IMR-90 (cell line): Measurements from ENCODE around the gene EIF2A. TPM values are rescaled to one million over a fixed set of nuclear protein-coding genes. Genes with fewer than 3 reads are reported as not detected.

Experiments
- ATAC-seq: fragments of 200-7000 bp; cut with Tn5 transposase; 2 replicates; pipeline ENCODE4 v1.9.1; 2020; ENCODE audit warnings: low read depth, mild to moderate bottlenecking, moderate library complexity
- BruUV-seq: library from RNA; stranded (reverse); fragments of 400-500 nt; replicated peaks from 2 replicates; lab custom pipeline; 2021; lab: Mats Ljungman, UMichigan
- CTCF ChIA-PET: fragments of 300-600 bp; formaldehyde crosslinking; extraction: SDS; loops from one replicate; lab custom pipeline; 2021; ENCODE audit warnings: antibody characterized with exemption; lab: Yijun Ruan, JAX
- POLR2A ChIA-PET: fragments of 300-600 bp; sonication (Branson Sonifier 250); formaldehyde crosslinking; loops from one replicate; lab custom pipeline; 2022; ENCODE audit warnings: antibody characterized with exemption; ENCODE audit not compliant: unreplicated experiment; lab: Charles Lee
- DNase-seq: peaks from one replicate; pipeline ENCODE4 v3.0.0; 2013
- H2AFZ ChIP-seq: replicated peaks from 2 replicates; pipeline ENCODE3; 2013; ENCODE audit warnings: low read length, mild to moderate bottlenecking; ENCODE audit not compliant: poor library complexity
- H2AK5ac ChIP-seq: 2 replicates; pipeline ENCODE4 v1.6.1; 2013; ENCODE audit warnings: low read depth, low read length, inconsistent platforms
- H2AK9ac ChIP-seq: replicated peaks from 2 replicates; pipeline ENCODE3; 2013; ENCODE audit warnings: mild to moderate bottlenecking, low read depth, low read length, moderate library complexity; ENCODE audit not compliant: poor library complexity
- H2BK120ac ChIP-seq: 2 replicates; pipeline ENCODE4 v1.6.1; 2013; ENCODE audit warnings: low read depth, low read length, inconsistent platforms
- H2BK15ac ChIP-seq: 3 replicates; pipeline ENCODE4 v1.6.1; 2013; ENCODE audit warnings: low read depth, low read length, inconsistent platforms
- H2BK20ac ChIP-seq: 2 replicates; pipeline ENCODE4 v1.6.1; 2013; ENCODE audit warnings: low read depth, mild to moderate bottlenecking, inconsistent platforms, low read length, moderate library complexity
- H2BK5ac ChIP-seq: 2 replicates; pipeline ENCODE4 v1.6.1; 2013; ENCODE audit warnings: mild to moderate bottlenecking, low read depth, low read length, inconsistent platforms; ENCODE audit not compliant: poor library complexity, severe bottlenecking
- H3K14ac ChIP-seq: replicated peaks from 2 replicates; pipeline ENCODE4 v1.6.1; 2013; ENCODE audit warnings: low read depth, low read length, inconsistent platforms
- H3K18ac ChIP-seq: 2 replicates; pipeline ENCODE4 v1.6.1; 2013; ENCODE audit warnings: low read depth, low read length, control low read depth
- H3K23ac ChIP-seq: 2 replicates; pipeline ENCODE4 v1.6.1; 2013; ENCODE audit warnings: low read depth, low read length, inconsistent platforms
- H3K27ac ChIP-seq: 2 replicates; pipeline ENCODE4 v1.5.1; 2013; ENCODE audit warnings: mild to moderate bottlenecking, control low read depth, low read length; ENCODE audit not compliant: insufficient read depth
- H3K27me3 ChIP-seq: 2 replicates; pipeline ENCODE4 v1.6.1; 2013; ENCODE audit warnings: low read length; ENCODE audit not compliant: control insufficient read depth, insufficient read depth
- H3K36me3 ChIP-seq: 2 replicates; pipeline ENCODE4 v1.6.1; 2013; ENCODE audit warnings: low read length, mixed read lengths; ENCODE audit not compliant: control insufficient read depth, insufficient read depth
- H3K4ac ChIP-seq: 2 replicates; pipeline ENCODE4 v1.6.1; 2013; ENCODE audit warnings: low read depth, low read length, inconsistent platforms
- H3K4me1 ChIP-seq: 2 replicates; pipeline ENCODE4 v1.6.1; 2013; ENCODE audit warnings: low read length, mixed read lengths; ENCODE audit not compliant: control insufficient read depth, insufficient read depth
- H3K4me2 ChIP-seq: 2 replicates; pipeline ENCODE4 v1.6.1; 2013; ENCODE audit warnings: low read depth, mild to moderate bottlenecking, control low read depth, low read length, moderate library complexity
- H3K4me3 ChIP-seq: 2 replicates; pipeline ENCODE4 v1.5.1; 2013; ENCODE audit warnings: low read depth, mild to moderate bottlenecking, control low read depth, low read length, moderate library complexity; ENCODE audit not compliant: insufficient read depth
- H3K56ac ChIP-seq: 2 replicates; pipeline ENCODE4 v1.6.1; 2013; ENCODE audit warnings: low read length, inconsistent platforms; ENCODE audit not compliant: insufficient read depth; ENCODE audit errors: extremely low read depth
- H3K79me1 ChIP-seq, 2 experiments: 2 replicates each; pipeline ENCODE4 v1.6.1; 2013; ENCODE audit warnings: low read length in 2 of 2, inconsistent platforms in 1 of 2, low read depth in 1 of 2
- H3K9ac ChIP-seq: 2 replicates; pipeline ENCODE4 v1.6.1; 2013; ENCODE audit warnings: low read depth, low read length, control low read depth
- H3K9me1 ChIP-seq: 2 replicates; pipeline ENCODE4 v1.6.1; 2013; ENCODE audit warnings: low read length, inconsistent platforms; ENCODE audit not compliant: insufficient read depth
- H3K9me3 ChIP-seq: 2 replicates; pipeline ENCODE4 v1.6.1; 2013; ENCODE audit warnings: low read length; ENCODE audit not compliant: control insufficient read depth, insufficient read depth
- H4K20me1 ChIP-seq: 2 replicates; pipeline ENCODE4 v1.6.1; 2013; ENCODE audit warnings: low read length, inconsistent platforms; ENCODE audit not compliant: insufficient read depth
- H4K5ac ChIP-seq: 2 replicates; pipeline ENCODE4 v1.6.1; 2013; ENCODE audit warnings: mild to moderate bottlenecking, low read depth, low read length, control low read depth
- H4K8ac ChIP-seq, 2 experiments: 2 replicates each; pipeline ENCODE4 v1.6.1; 2013; ENCODE audit warnings: low read depth in 2 of 2, low read length in 2 of 2, control low read depth in 1 of 2, inconsistent platforms in 1 of 2
- H4K91ac ChIP-seq: 2 replicates; pipeline ENCODE4 v1.6.1; 2013; ENCODE audit warnings: low read depth, low read length, inconsistent platforms; ENCODE audit not compliant: insufficient read depth
- BHLHE40 ChIP-seq: fragments of 150-350 bp; IDR thresholded peaks from 2 replicates; pipeline ENCODE4 v1.6.1; 2016; ENCODE audit warnings: mild to moderate bottlenecking, low read depth, low read length
- CHD1 ChIP-seq: IDR thresholded peaks from 2 replicates; pipeline ENCODE4 v1.6.1; 2012; ENCODE audit warnings: low read depth, low read length, improper control_type of control experiment
- ELK1 ChIP-seq: fragments of 150-350 bp; IDR thresholded peaks from 2 replicates; pipeline ENCODE4 v1.6.1; 2016; ENCODE audit warnings: low read depth, mild to moderate bottlenecking, low read length, moderate library complexity, borderline replicate concordance
- FOS ChIP-seq: fragments of 150-350 bp; IDR thresholded peaks from 2 replicates; pipeline ENCODE4 v1.6.1; 2016; ENCODE audit warnings: low read depth, low read length
- MAFK ChIP-seq: IDR thresholded peaks from 2 replicates; pipeline ENCODE4 v1.6.1; 2012; ENCODE audit warnings: low read depth, low read length, improper control_type of control experiment
- MAZ ChIP-seq: IDR thresholded peaks from 2 replicates; pipeline ENCODE4 v1.6.1; 2012; ENCODE audit warnings: low read depth, mild to moderate bottlenecking, low read length, improper control_type of control experiment, moderate library complexity, borderline replicate concordance
- MXI1 ChIP-seq: IDR thresholded peaks from 2 replicates; pipeline ENCODE4 v1.6.1; 2012; ENCODE audit warnings: low read depth, mild to moderate bottlenecking, low read length, moderate library complexity, borderline replicate concordance
- NFE2L2 ChIP-seq: fragments of 150-350 bp; IDR thresholded peaks from 2 replicates; pipeline ENCODE4 v1.6.1; 2016; ENCODE audit warnings: low read depth, mild to moderate bottlenecking, low read length
- POLR2A ChIP-seq: IDR thresholded peaks from 2 replicates; pipeline ENCODE4 v1.6.1; 2012; ENCODE audit warnings: mild to moderate bottlenecking, low read depth, low read length
- RAD21 ChIP-seq: IDR thresholded peaks from 2 replicates; pipeline ENCODE4 v1.6.1; 2012; ENCODE audit warnings: low read length, improper control_type of control experiment
- RCOR1 ChIP-seq: IDR thresholded peaks from 2 replicates; pipeline ENCODE4 v1.6.1; 2012; ENCODE audit warnings: mild to moderate bottlenecking, low read length, improper control_type of control experiment; ENCODE audit not compliant: insufficient replicate concordance
- RFX5 ChIP-seq: IDR thresholded peaks from 2 replicates; pipeline ENCODE4 v1.8.0; 2012; ENCODE audit warnings: low read depth, mild to moderate bottlenecking, low read length, moderate library complexity
- SMC3 ChIP-seq: fragments of 150-350 bp; IDR thresholded peaks from 2 replicates; pipeline ENCODE4 v1.6.1; 2016; ENCODE audit warnings: low read depth, mild to moderate bottlenecking, antibody characterized with exemption, low read length, moderate library complexity
- WGBS, 2 experiments: methylation state at CpG; one replicate each; pipeline versions ENCODE4 v1.1.5 to v1.1.7; 2013; ENCODE audit warnings: missing lambda C conversion rate in 2 of 2; ENCODE audit not compliant: insufficient read length in 1 of 2; ENCODE audit errors: extremely low coverage in 2 of 2; 5-methylcytosine and 5-hydroxymethylcytosine counted together
- dilution Hi-C: fragments of 300-500 bp; cut with HindIII; formaldehyde crosslinking; loops from one replicate; pipeline ENCODE4 v1.14.3; 2018; ENCODE audit warnings: low sequenced_read_pairs; ENCODE audit not compliant: unreplicated experiment
- in situ Hi-C: fragments of 300-500 bp; cut with MboI; formaldehyde crosslinking; loops from 3 replicates; pipeline ENCODE4 v1.14.3; 2019; ENCODE audit warnings: low sequenced_read_pairs, inconsistent platforms, mixed read lengths
- intact Hi-C: fragments of 100-400 bp; cut with micrococcal nuclease; formaldehyde crosslinking; loops from 2 replicates; pipeline ENCODE4 v1.10.0; 2022
- polyA plus RNA-seq, 3 experiments: library from polyadenylated mRNA; depleted of rRNA; stranded (reverse); fragments of >200 nt; gene quantifications; 2 replicates each; pipeline ENCODE4 v1.2.3, GENCODE V29; 2012; ENCODE audit warnings: low replicate concordance in 1 of 3
- total RNA-seq: library from RNA; depleted of rRNA; stranded (reverse); fragments of >200 nt; gene quantifications from 2 replicates; pipeline ENCODE4 v1.2.3, GENCODE V29; 2012
- TF ChIP-seq, protein P1 (sequence below): conservative IDR thresholded peaks from 2 replicates; pipeline ENCODE4 v1.5.1; 2012; ENCODE audit warnings: mild to moderate bottlenecking, low read depth, low read length, improper control_type of control experiment

EIF2A gene
- total and polyA plus RNA-seq, 2 of the 4 experiments (the other 2 are of a cell fraction), result 61.2 to 166 TPM

GRCh38 chr3:150555859-150556436, 9.4 kb downstream of the EIF2A start:
- H3K18ac ChIP-seq, result no peak overlapping the region
- 100% methylated on average over 1 of the region's 4 CpGs; no CpG with 5 or more reads in 1 of the 2 experiments for WGBS, 2 experiments
- H3K79me1 ChIP-seq, result peaks cover 10 to 35% of the 10 kb centered on the region in 2 experiments; a peak in 3 of 4 replicates
- dilution Hi-C loops (no loop called here), intact Hi-C loops (no loop called here), in situ Hi-C loops (no loop called here)
- DNase-seq (no peak), ATAC-seq (no peak)
- H3K23ac ChIP-seq, result 0 out of 2 replicates have a peak overlapping the region, but pooled peaks have one; percentile 25
- no peak overlapping the region for H2BK20ac ChIP-seq
- H3K9ac ChIP-seq, result no peak overlapping the region
- BruUV-seq, result no TSS peak
- H2AFZ ChIP-seq, result no peak overlapping the region
- no peak overlapping the region for H4K5ac ChIP-seq
- H3K14ac ChIP-seq, result no peak overlapping the region
- no peaks in the 10 kb centered on the region for H3K9me3 ChIP-seq
- no peaks in the 10 kb centered on the region; the same call in 1 of the 2 replicates for H4K20me1 ChIP-seq
- no peak overlapping the region for H3K4ac ChIP-seq
- TF ChIP-seq MAFK (no peak), RAD21 (no peak), FOS (no peak), CHD1 (no peak), NFE2L2 (no peak), SMC3 (no peak), BHLHE40 (no peak), POLR2A (no peak), ELK1 (no peak), MXI1 (no peak), MAZ (no peak), RFX5 (no peak), RCOR1 (no peak)
- TF ChIP-seq, protein P1, sequence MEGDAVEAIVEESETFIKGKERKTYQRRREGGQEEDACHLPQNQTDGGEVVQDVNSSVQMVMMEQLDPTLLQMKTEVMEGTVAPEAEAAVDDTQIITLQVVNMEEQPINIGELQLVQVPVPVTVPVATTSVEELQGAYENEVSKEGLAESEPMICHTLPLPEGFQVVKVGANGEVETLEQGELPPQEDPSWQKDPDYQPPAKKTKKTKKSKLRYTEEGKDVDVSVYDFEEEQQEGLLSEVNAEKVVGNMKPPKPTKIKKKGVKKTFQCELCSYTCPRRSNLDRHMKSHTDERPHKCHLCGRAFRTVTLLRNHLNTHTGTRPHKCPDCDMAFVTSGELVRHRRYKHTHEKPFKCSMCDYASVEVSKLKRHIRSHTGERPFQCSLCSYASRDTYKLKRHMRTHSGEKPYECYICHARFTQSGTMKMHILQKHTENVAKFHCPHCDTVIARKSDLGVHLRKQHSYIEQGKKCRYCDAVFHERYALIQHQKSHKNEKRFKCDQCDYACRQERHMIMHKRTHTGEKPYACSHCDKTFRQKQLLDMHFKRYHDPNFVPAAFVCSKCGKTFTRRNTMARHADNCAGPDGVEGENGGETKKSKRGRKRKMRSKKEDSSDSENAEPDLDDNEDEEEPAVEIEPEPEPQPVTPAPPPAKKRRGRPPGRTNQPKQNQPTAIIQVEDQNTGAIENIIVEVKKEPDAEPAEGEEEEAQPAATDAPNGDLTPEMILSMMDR, result no peak
- no peak overlapping the region for H2BK120ac ChIP-seq
- no peak overlapping the region for H3K4me3 ChIP-seq
- H2BK15ac ChIP-seq, result no peak overlapping the region
- H3K27ac ChIP-seq, result no peak overlapping the region
- no peak overlapping the region for H4K8ac ChIP-seq
- no peak overlapping the region for H2BK5ac ChIP-seq
- H3K56ac ChIP-seq, result no peak overlapping the region
- no peak overlapping the region for H4K91ac ChIP-seq
- no peaks in the 10 kb centered on the region for H3K27me3 ChIP-seq
- peaks cover 2% of the 10 kb centered on the region; the same call in 1 of the 2 replicates for H3K9me1 ChIP-seq
- H3K36me3 ChIP-seq, result peaks cover 12% of the 10 kb centered on the region
- no peak overlapping the region for H3K4me2 ChIP-seq
- no peaks in the 10 kb centered on the region for H3K4me1 ChIP-seq
- ChIA-PET CTCF (no interaction called here), POLR2A (interaction anchor here (0.6 kb wide), 1 partner anchor 148 kb away, joined by 4 read pairs; no protein-coding TSS in a partner anchor)
- no peak overlapping the region for H2AK5ac ChIP-seq
- H2AK9ac ChIP-seq, result no peak overlapping the region
